Skeletal muscle tissue (tissue), 4 donors: ENCODE results near the gene ERCC3. TPM values are rescaled to one million over a fixed set of nuclear protein-coding genes. Genes with fewer than 3 reads are reported as not detected.

Experiments used
- H3K27ac ChIP-seq: one replicate; pipeline ENCODE4 v1.7.0; 2013; ENCODE audit warnings: mild to moderate bottlenecking, low read depth, low read length, inconsistent platforms
- H3K27me3 ChIP-seq, 3 donors: one replicate each; pipeline ENCODE4 v1.7.0; 2013; ENCODE audit warnings: low read length in 3 of 3; ENCODE audit not compliant: control insufficient read depth in 3 of 3, insufficient read depth in 3 of 3
- H3K36me3 ChIP-seq, 3 donors: one replicate each; pipeline ENCODE4 v1.7.0; 2013; ENCODE audit warnings: low read length in 3 of 3; ENCODE audit not compliant: control insufficient read depth in 3 of 3, insufficient read depth in 3 of 3
- H3K4me1 ChIP-seq, 3 donors: one replicate each; pipeline ENCODE4 v1.7.0; 2013; ENCODE audit warnings: low read length in 3 of 3, mild to moderate bottlenecking in 3 of 3; ENCODE audit not compliant: control insufficient read depth in 3 of 3, insufficient read depth in 3 of 3
- H3K4me3 ChIP-seq, 3 donors: one replicate each; pipeline ENCODE4 v1.7.0; 2013; ENCODE audit warnings: low read length in 3 of 3
- H3K9ac ChIP-seq, 3 donors: one replicate each; pipeline ENCODE4 v1.7.0; 2013; ENCODE audit warnings: low read length in 3 of 3, mild to moderate bottlenecking in 3 of 3, moderate library complexity in 2 of 3, low read depth in 1 of 3
- H3K9me3 ChIP-seq, 3 donors: one replicate each; pipeline ENCODE4 v1.7.0; 2013; ENCODE audit warnings: low read length in 3 of 3; ENCODE audit not compliant: control insufficient read depth in 3 of 3
- total RNA-seq: library from RNA; depleted of rRNA; stranded (reverse); fragments of >200 nt; gene quantifications from one replicate; pipeline ENCODE4 v1.2.3, GENCODE V29; 2014
- donor health status: Osteomylitis.

Gene ERCC3
- total RNA-seq = 28.7 TPM

GRCh38 chr2:127293748-127294562, at the start of gene ERCC3:
ERCC3 (minus strand) TSS chr2:127294144; CDS start chr2:127294081, 63 bp downstream.
- Histone ChIP-seq H3K9ac (peak within 1 kb of the TSS; percentile 91 to 94 (median 94)), H3K4me3 (peak within 1 kb of the TSS; percentile 95 to 96 (median 96)), H3K4me1 (peaks cover 9 to 22% (median 12%) of the 10 kb centered on the region in 3 donors), H3K9me3 (no peaks in the 10 kb centered on the region), H3K27me3 (no peaks in the 10 kb centered on the region), H3K27ac (peak within 1 kb of the TSS; percentile 69), H3K36me3 (peaks cover 33 to 34% (median 34%) of the 10 kb centered on the region in 3 donors)

- H3K27ac ChIP-seq = no peak overlapping the region
- H3K4me1 ChIP-seq = peaks cover 5 to 8% (median 5%) of the 10 kb centered on the region in 3 donors
- H3K9me3 ChIP-seq = no peaks in the 10 kb centered on the region
- H3K9ac ChIP-seq = no peak overlapping the region
- H3K4me3 ChIP-seq = no peak overlapping the region
- no peaks in the 10 kb centered on the region for H3K27me3 ChIP-seq
- peaks cover 3 to 4% (median 4%) of the 10 kb centered on the region in 3 donors for H3K36me3 ChIP-seq
Measured at GRCh38 chr2:127343277-127343676, 49.3 kb upstream of the ERCC3 start.

- H3K9ac ChIP-seq = no peak overlapping the region
- peaks cover 4 to 8% (median 4%) of the 10 kb centered on the region in 3 donors for H3K36me3 ChIP-seq
- H3K27ac ChIP-seq = no peak overlapping the region
- H3K4me1 ChIP-seq = peaks cover 0 to 3% (median 3%) of the 10 kb centered on the region in 3 donors
- H3K27me3 ChIP-seq = no peaks in the 10 kb centered on the region
- no peaks in the 10 kb centered on the region for H3K9me3 ChIP-seq
- H3K4me3 ChIP-seq = no peak overlapping the region
Measured at GRCh38 chr2:127342101-127342500, 48.2 kb upstream of the ERCC3 start.

- Histone ChIP-seq H3K36me3 (peaks cover 0 to 31% (median 15%) of the 10 kb centered on the region in 3 donors), H3K4me1 (peaks cover 0 to 3% (median 3%) of the 10 kb centered on the region in 3 donors), H3K27me3 (no peaks in the 10 kb centered on the region), H3K9ac (no peak overlapping the region), H3K27ac (no peak overlapping the region), H3K4me3 (no peak overlapping the region), H3K9me3 (no peaks in the 10 kb centered on the region)
Measured at GRCh38 chr2:127332335-127332734, 38.4 kb upstream of the ERCC3 start.

- Histone ChIP-seq H3K36me3 (peaks cover 0 to 34% (median 17%) of the 10 kb centered on the region in 3 donors), H3K4me1 (peaks cover 0 to 3% (median 3%) of the 10 kb centered on the region in 3 donors), H3K9me3 (no peaks in the 10 kb centered on the region), H3K9ac (no peak overlapping the region), H3K4me3 (no peak overlapping the region), H3K27ac (no peak overlapping the region), H3K27me3 (no peaks in the 10 kb centered on the region)
Measured at GRCh38 chr2:127330753-127331152, 36.8 kb upstream of the ERCC3 start.

- H3K4me1 ChIP-seq = no peaks in the 10 kb centered on the region
- no peak overlapping the region for H3K27ac ChIP-seq
- no peaks in the 10 kb centered on the region for H3K27me3 ChIP-seq
- H3K36me3 ChIP-seq = peaks cover 10 to 49% (median 31%) of the 10 kb centered on the region in 3 donors
- no peaks in the 10 kb centered on the region for H3K9me3 ChIP-seq
- H3K4me3 ChIP-seq = no peak overlapping the region
- no peak overlapping the region for H3K9ac ChIP-seq
Measured at GRCh38 chr2:127326289-127326945, 32.5 kb upstream of the ERCC3 start.

- H3K27ac ChIP-seq = no peak overlapping the region
- H3K9me3 ChIP-seq = peaks cover 0 to 4% (median 0%) of the 10 kb centered on the region in 3 donors
- no peak overlapping the region for H3K9ac ChIP-seq
- no peak overlapping the region for H3K4me3 ChIP-seq
- H3K4me1 ChIP-seq = no peaks in the 10 kb centered on the region
- peaks cover 14 to 59% (median 42%) of the 10 kb centered on the region in 3 donors for H3K36me3 ChIP-seq
- no peaks in the 10 kb centered on the region for H3K27me3 ChIP-seq
Measured at GRCh38 chr2:127324635-127325034, 30.7 kb upstream of the ERCC3 start.

GRCh38 chr2:127321303-127321702, 27.4 kb upstream of the ERCC3 start:
- Histone ChIP-seq H3K36me3 (peaks cover 17 to 69% (median 57%) of the 10 kb centered on the region in 3 donors), H3K27me3 (no peaks in the 10 kb centered on the region), H3K27ac (no peak overlapping the region), H3K4me1 (no peaks in the 10 kb centered on the region), H3K4me3 (no peak overlapping the region), H3K9me3 (peaks cover 0 to 4% (median 0%) of the 10 kb centered on the region in 3 donors), H3K9ac (no peak overlapping the region)

- H3K4me1 ChIP-seq = no peaks in the 10 kb centered on the region
- no peak overlapping the region for H3K27ac ChIP-seq
- peaks cover 17 to 72% (median 59%) of the 10 kb centered on the region in 3 donors for H3K36me3 ChIP-seq
- no peaks in the 10 kb centered on the region for H3K27me3 ChIP-seq
- H3K4me3 ChIP-seq = no peak overlapping the region
- no peak overlapping the region for H3K9ac ChIP-seq
- H3K9me3 ChIP-seq = peaks cover 0 to 4% (median 0%) of the 10 kb centered on the region in 3 donors
Measured at GRCh38 chr2:127320586-127321275, 26.8 kb upstream of the ERCC3 start.
